ENCODE results near the gene SLC51B. TPM values are rescaled to one million over a fixed set of nuclear protein-coding genes. Genes with fewer than 3 reads are reported as not detected.
A peak's percentile ranks its signal among the peaks of the same experiment; 100 is the strongest.

The SLC51B gene
- total and polyA plus RNA-seq, 2 experiments from 2014 or later: 6.5 to 8.6 TPM

DNA sequence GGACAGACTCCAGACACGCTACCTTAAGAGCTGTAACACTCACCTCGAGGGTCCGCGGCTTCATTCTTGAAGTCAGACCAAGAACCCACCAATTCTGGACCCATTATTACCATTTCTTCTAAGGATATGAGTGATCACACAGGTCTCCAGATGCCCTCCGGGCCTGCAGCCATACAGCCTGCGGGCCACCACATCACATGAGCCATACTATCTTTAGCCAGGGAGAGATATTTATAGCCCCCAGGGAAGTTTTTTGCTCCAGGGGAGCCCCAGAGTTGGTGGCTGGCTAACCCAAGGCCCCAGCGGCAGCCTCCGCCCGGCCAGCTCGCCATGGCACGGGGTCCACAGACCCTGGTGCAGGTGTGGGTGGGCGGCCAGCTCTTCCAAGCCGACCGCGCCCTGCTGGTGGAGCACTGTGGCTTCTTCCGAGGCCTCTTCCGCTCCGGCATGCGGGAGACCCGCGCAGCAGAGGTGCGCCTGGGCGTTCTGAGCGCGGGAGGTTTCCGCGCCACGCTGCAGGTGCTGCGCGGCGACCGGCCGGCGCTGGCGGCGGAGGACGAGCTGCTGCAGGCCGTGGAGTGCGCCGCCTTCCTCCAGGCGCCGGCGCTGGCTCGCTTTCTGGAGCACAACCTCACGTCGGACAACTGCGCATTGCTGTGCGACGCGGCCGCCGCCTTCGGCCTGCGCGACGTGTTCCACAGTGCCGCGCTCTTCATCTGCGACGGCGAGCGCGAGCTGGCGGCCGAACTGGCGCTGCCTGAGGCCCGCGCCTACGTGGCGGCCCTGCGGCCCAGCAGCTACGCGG lies 31.5 kb downstream of the SLC51B start, which contains the start of gene KBTBD13:
Gene KBTBD13, plus strand, starts transcription at position 261 of the 805 bp plus-strand sequence. Its CDS starts 70 bp downstream, at position 331.
- H3K36me3 ChIP-seq (replicated peaks; ENCODE audit: insufficient read depth, low read depth): no peaks in the 10 kb centered on the region
- peaks cover 4% of the 10 kb centered on the region for H3K4me1 ChIP-seq (ENCODE audit: insufficient read depth)
- H3K79me2 ChIP-seq: no peaks in the 10 kb centered on the region
- H3K4me2 ChIP-seq: no peak within 1 kb of the TSS
- H3K4me3 ChIP-seq: no peak within 1 kb of the TSS
- WGBS (ENCODE audit: low lambda C conversion rate, missing lambda C conversion rate): 98% methylated on average over 55 of the region's 73 CpGs
- no peak for DNase-seq (ENCODE audit: low spot score)
- no peak within 1 kb of the TSS for H2AFZ ChIP-seq
- H4K20me1 ChIP-seq (ENCODE audit: insufficient read depth, poor library complexity, severe bottlenecking): no peaks in the 10 kb centered on the region
- no peak within 1 kb of the TSS for H3K27ac ChIP-seq
- H3K27me3 ChIP-seq: no peaks in the 10 kb centered on the region
- TF ChIP-seq EZH2 (IDR thresholded peaks at IDR 0.05; ENCODE audit: borderline replicate concordance) (no peak), EZH2phosphoT487 (IDR thresholded peaks at IDR 0.05; ENCODE audit: low read depth, severe bottlenecking, unreplicated experiment) (no peak)
- TF ChIP-seq, protein P1, sequence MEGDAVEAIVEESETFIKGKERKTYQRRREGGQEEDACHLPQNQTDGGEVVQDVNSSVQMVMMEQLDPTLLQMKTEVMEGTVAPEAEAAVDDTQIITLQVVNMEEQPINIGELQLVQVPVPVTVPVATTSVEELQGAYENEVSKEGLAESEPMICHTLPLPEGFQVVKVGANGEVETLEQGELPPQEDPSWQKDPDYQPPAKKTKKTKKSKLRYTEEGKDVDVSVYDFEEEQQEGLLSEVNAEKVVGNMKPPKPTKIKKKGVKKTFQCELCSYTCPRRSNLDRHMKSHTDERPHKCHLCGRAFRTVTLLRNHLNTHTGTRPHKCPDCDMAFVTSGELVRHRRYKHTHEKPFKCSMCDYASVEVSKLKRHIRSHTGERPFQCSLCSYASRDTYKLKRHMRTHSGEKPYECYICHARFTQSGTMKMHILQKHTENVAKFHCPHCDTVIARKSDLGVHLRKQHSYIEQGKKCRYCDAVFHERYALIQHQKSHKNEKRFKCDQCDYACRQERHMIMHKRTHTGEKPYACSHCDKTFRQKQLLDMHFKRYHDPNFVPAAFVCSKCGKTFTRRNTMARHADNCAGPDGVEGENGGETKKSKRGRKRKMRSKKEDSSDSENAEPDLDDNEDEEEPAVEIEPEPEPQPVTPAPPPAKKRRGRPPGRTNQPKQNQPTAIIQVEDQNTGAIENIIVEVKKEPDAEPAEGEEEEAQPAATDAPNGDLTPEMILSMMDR (IDR thresholded peaks at IDR 0.05; ENCODE audit: poor library complexity): no peak
- no peaks in the 10 kb centered on the region for H3K9me3 ChIP-seq (ENCODE audit: low read depth)
- no peaks in the 10 kb centered on the region for H3K9me2 ChIP-seq (replicated peaks; ENCODE audit: insufficient read depth)

DNA sequence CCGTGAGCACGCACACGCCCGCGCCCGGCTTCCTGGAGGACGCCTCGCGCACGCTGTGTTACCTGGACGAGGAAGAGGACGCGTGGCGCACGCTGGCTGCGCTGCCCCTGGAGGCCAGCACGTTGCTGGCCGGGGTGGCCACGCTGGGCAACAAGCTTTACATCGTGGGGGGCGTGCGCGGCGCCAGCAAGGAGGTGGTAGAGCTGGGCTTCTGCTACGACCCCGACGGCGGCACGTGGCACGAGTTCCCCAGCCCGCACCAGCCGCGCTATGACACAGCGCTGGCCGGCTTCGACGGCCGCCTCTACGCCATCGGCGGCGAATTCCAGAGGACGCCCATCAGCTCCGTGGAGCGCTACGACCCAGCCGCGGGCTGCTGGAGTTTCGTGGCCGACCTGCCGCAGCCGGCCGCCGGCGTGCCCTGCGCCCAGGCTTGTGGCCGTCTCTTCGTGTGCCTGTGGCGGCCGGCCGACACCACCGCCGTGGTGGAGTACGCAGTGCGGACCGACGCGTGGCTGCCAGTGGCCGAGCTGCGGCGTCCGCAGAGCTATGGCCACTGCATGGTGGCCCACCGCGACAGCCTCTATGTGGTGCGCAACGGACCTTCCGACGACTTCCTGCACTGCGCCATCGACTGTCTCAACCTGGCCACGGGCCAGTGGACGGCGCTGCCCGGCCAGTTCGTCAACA lies 32.2 kb downstream of the SLC51B start:
- H3K36me3 ChIP-seq (replicated peaks; ENCODE audit: insufficient read depth, low read depth): no peaks in the 10 kb centered on the region
- no peak overlapping the region for H3K4me3 ChIP-seq

DNA sequence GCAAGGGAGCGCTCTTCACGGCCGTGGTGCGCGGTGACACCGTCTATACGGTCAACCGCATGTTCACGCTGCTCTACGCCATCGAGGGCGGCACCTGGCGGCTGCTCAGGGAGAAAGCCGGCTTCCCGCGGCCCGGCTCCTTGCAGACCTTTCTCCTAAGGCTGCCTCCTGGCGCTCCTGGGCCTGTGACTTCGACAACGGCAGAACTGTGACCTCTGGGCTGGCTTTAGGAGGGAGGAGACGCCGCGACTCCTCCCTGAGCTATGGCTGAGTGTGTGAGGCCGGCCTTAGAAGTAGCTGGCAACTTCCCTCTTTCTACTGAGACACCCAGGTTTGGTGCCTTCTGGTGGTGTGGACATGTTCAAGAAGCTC lies 32.8 kb downstream of the SLC51B start:
- DNase-seq (ENCODE audit: low spot score): peak; percentile 80
- 24% methylated on average over 24 of the region's 24 CpGs for WGBS (ENCODE audit: low lambda C conversion rate, missing lambda C conversion rate)
- no peak overlapping the region for H3K4me3 ChIP-seq

More for the DNA sequence above, 32.2 kb downstream of the SLC51B start:
- H3K79me2 ChIP-seq: no peaks in the 10 kb centered on the region
- no peaks in the 10 kb centered on the region for H3K9me3 ChIP-seq (ENCODE audit: low read depth)
- no peak overlapping the region for H3K4me2 ChIP-seq
- no peak overlapping the region for H3K27ac ChIP-seq
- TF ChIP-seq, protein P1 (IDR thresholded peaks at IDR 0.05; ENCODE audit: poor library complexity): no peak
- no peak for TF ChIP-seq EZH2phosphoT487 (IDR thresholded peaks at IDR 0.05; ENCODE audit: low read depth, severe bottlenecking, unreplicated experiment)
- TF ChIP-seq EZH2 (IDR thresholded peaks at IDR 0.05; ENCODE audit: borderline replicate concordance): no peak
- no peaks in the 10 kb centered on the region for H4K20me1 ChIP-seq (ENCODE audit: insufficient read depth, poor library complexity, severe bottlenecking)
- no peak overlapping the region for H2AFZ ChIP-seq
- no peaks in the 10 kb centered on the region for H3K27me3 ChIP-seq
- H3K9me2 ChIP-seq (replicated peaks; ENCODE audit: insufficient read depth): no peaks in the 10 kb centered on the region
- peaks cover 7% of the 10 kb centered on the region for H3K4me1 ChIP-seq (ENCODE audit: insufficient read depth)
- 91% methylated on average over 61 of the region's 85 CpGs for WGBS (ENCODE audit: low lambda C conversion rate, missing lambda C conversion rate)
- DNase-seq (ENCODE audit: low spot score): no peak

More for the DNA sequence above, 32.8 kb downstream of the SLC51B start:
- Histone ChIP-seq H3K79me2 (no peaks in the 10 kb centered on the region), H4K20me1 (ENCODE audit: insufficient read depth, poor library complexity, severe bottlenecking) (no peaks in the 10 kb centered on the region), H3K9me3 (ENCODE audit: low read depth) (no peaks in the 10 kb centered on the region), H3K27me3 (no peaks in the 10 kb centered on the region), H2AFZ (no peak overlapping the region), H3K9me2 (replicated peaks; ENCODE audit: insufficient read depth) (no peaks in the 10 kb centered on the region), H3K4me1 (ENCODE audit: insufficient read depth) (peaks cover 13% of the 10 kb centered on the region), H3K27ac (no peak overlapping the region), H3K36me3 (replicated peaks; ENCODE audit: insufficient read depth, low read depth) (no peaks in the 10 kb centered on the region), H3K4me2 (no peak overlapping the region)
- TF ChIP-seq EZH2phosphoT487 (IDR thresholded peaks at IDR 0.05; ENCODE audit: low read depth, severe bottlenecking, unreplicated experiment): no peak
- TF ChIP-seq, protein P1 (IDR thresholded peaks at IDR 0.05; ENCODE audit: poor library complexity): peak; percentile 52
- no peak for TF ChIP-seq EZH2 (IDR thresholded peaks at IDR 0.05; ENCODE audit: borderline replicate concordance)

Data from hepatocyte (in vitro differentiated cells).